HUES64 (cell line): Measurements from ENCODE around the gene DCDC2.

ENCODE experiments used
- H3K27ac ChIP-seq: 2 replicates; pipeline ENCODE4 v1.7.0; 2013; ENCODE audit warnings: low read depth, low read length, inconsistent platforms
- H3K27me3 ChIP-seq: 2 replicates; pipeline ENCODE4 v1.6.1; 2013; ENCODE audit warnings: mild to moderate bottlenecking, low read length; ENCODE audit not compliant: insufficient read depth
- H3K36me3 ChIP-seq: 2 replicates; pipeline ENCODE4 v1.6.1; 2013; ENCODE audit warnings: mild to moderate bottlenecking, low read length; ENCODE audit not compliant: insufficient read depth
- H3K4me1 ChIP-seq: 2 replicates; pipeline ENCODE4 v1.6.1; 2013; ENCODE audit warnings: mild to moderate bottlenecking, low read length, moderate library complexity; ENCODE audit not compliant: insufficient read depth
- H3K4me3 ChIP-seq: 2 replicates; pipeline ENCODE4 v1.5.1; 2013; ENCODE audit warnings: mild to moderate bottlenecking, low read length, moderate library complexity
- H3K9ac ChIP-seq: 2 replicates; pipeline ENCODE4 v1.6.1; 2013; ENCODE audit warnings: mild to moderate bottlenecking, low read depth, low read length
- H3K9me3 ChIP-seq: 2 replicates; pipeline ENCODE4 v1.6.1; 2013; ENCODE audit warnings: low read depth, low read length; ENCODE audit not compliant: insufficient read depth
- WGBS: fragments of 150-250, 120-280 bp; methylation state at CpG from one replicate; pipeline ENCODE4 v1.1.7; 2013; ENCODE audit warnings: missing lambda C conversion rate; 5-methylcytosine and 5-hydroxymethylcytosine counted together

DCDC2 gene

GRCh38 chr6:24231438-24231977, 126.4 kb downstream of the DCDC2 start:
- no peaks in the 10 kb centered on the region for H3K36me3 ChIP-seq
- no peak overlapping the region for H3K9ac ChIP-seq
- H3K27me3 ChIP-seq, result no peaks in the 10 kb centered on the region
- 80% methylated on average over 1 of the region's 2 CpGs for WGBS
- no peaks in the 10 kb centered on the region for H3K9me3 ChIP-seq
- peaks cover 17% of the 10 kb centered on the region for H3K4me1 ChIP-seq
- no peak overlapping the region for H3K27ac ChIP-seq
- no peak overlapping the region for H3K4me3 ChIP-seq

- H3K4me3 ChIP-seq, result no peak overlapping the region
- no peaks in the 10 kb centered on the region for H3K9me3 ChIP-seq
- no peak overlapping the region for H3K9ac ChIP-seq
- no peaks in the 10 kb centered on the region for H3K36me3 ChIP-seq
- no peaks in the 10 kb centered on the region for H3K27me3 ChIP-seq
- H3K27ac ChIP-seq, result no peak overlapping the region
- H3K4me1 ChIP-seq, result peaks cover 17% of the 10 kb centered on the region
- 92% methylated on average over 3 of the region's 3 CpGs for WGBS
Observed at GRCh38 chr6:24229696-24230405, 128.0 kb downstream of the DCDC2 start.

- Histone ChIP-seq H3K9me3 (no peaks in the 10 kb centered on the region), H3K4me3 (no peak overlapping the region), H3K9ac (no peak overlapping the region), H3K4me1 (peaks cover 17% of the 10 kb centered on the region), H3K27me3 (no peaks in the 10 kb centered on the region), H3K36me3 (no peaks in the 10 kb centered on the region), H3K27ac (no peak overlapping the region)
- 85% methylated on average over 3 of the region's 3 CpGs for WGBS
Observed at GRCh38 chr6:24228681-24229255, 129.1 kb downstream of the DCDC2 start.

GRCh38 chr6:24228123-24228522, 129.7 kb downstream of the DCDC2 start:
- H3K36me3 ChIP-seq, result no peaks in the 10 kb centered on the region
- no peak overlapping the region for H3K9ac ChIP-seq
- H3K27me3 ChIP-seq, result no peaks in the 10 kb centered on the region
- H3K4me3 ChIP-seq, result no peak overlapping the region
- WGBS, result 69% methylated on average over 2 of the region's 2 CpGs
- no peak overlapping the region for H3K27ac ChIP-seq
- peaks cover 17% of the 10 kb centered on the region for H3K4me1 ChIP-seq
- no peaks in the 10 kb centered on the region for H3K9me3 ChIP-seq

GRCh38 chr6:24227556-24227955, 130.3 kb downstream of the DCDC2 start:
- Histone ChIP-seq H3K9me3 (no peaks in the 10 kb centered on the region), H3K27ac (no peak overlapping the region), H3K4me1 (peaks cover 17% of the 10 kb centered on the region), H3K27me3 (no peaks in the 10 kb centered on the region), H3K36me3 (no peaks in the 10 kb centered on the region), H3K4me3 (no peak overlapping the region), H3K9ac (no peak overlapping the region)
- WGBS, result 63% methylated on average over 4 of the region's 4 CpGs

- H3K4me3 ChIP-seq, result no peak overlapping the region
- H3K4me1 ChIP-seq, result peaks cover 16% of the 10 kb centered on the region
- 100% methylated on average over 3 of the region's 3 CpGs for WGBS
- no peak overlapping the region for H3K27ac ChIP-seq
- no peaks in the 10 kb centered on the region for H3K9me3 ChIP-seq
- no peaks in the 10 kb centered on the region for H3K27me3 ChIP-seq
- no peak overlapping the region for H3K9ac ChIP-seq
- H3K36me3 ChIP-seq, result no peaks in the 10 kb centered on the region
Observed at GRCh38 chr6:24226541-24226940, 131.3 kb downstream of the DCDC2 start.

- no peaks in the 10 kb centered on the region for H3K9me3 ChIP-seq
Observed at GRCh38 chr6:24225838-24226237, 132.0 kb downstream of the DCDC2 start.

GRCh38 chr6:24223115-24223919, 134.5 kb downstream of the DCDC2 start:
- 94% methylated on average over 7 of the region's 7 CpGs for WGBS
- no peak overlapping the region for H3K27ac ChIP-seq
- H3K9ac ChIP-seq, result no peak overlapping the region
- no peaks in the 10 kb centered on the region for H3K9me3 ChIP-seq
- no peaks in the 10 kb centered on the region for H3K36me3 ChIP-seq
- peaks cover 7% of the 10 kb centered on the region for H3K4me1 ChIP-seq
- no peaks in the 10 kb centered on the region for H3K27me3 ChIP-seq
- H3K4me3 ChIP-seq, result no peak overlapping the region

More at GRCh38 chr6:24225838-24226237, 132.0 kb downstream of the DCDC2 start:
- H3K4me1 ChIP-seq, result peaks cover 11% of the 10 kb centered on the region
- no peak overlapping the region for H3K27ac ChIP-seq
- WGBS, result 100% methylated on average over 1 of the region's 2 CpGs
- no peaks in the 10 kb centered on the region for H3K27me3 ChIP-seq
- H3K36me3 ChIP-seq, result no peaks in the 10 kb centered on the region
- H3K9ac ChIP-seq, result no peak overlapping the region
- no peak overlapping the region for H3K4me3 ChIP-seq

GRCh38 chr6:24219670-24220069, 138.2 kb downstream of the DCDC2 start:
- Histone ChIP-seq H3K4me1 (peaks cover 8% of the 10 kb centered on the region), H3K27me3 (no peaks in the 10 kb centered on the region), H3K27ac (no peak overlapping the region), H3K36me3 (no peaks in the 10 kb centered on the region), H3K9me3 (no peaks in the 10 kb centered on the region), H3K4me3 (no peak overlapping the region), H3K9ac (no peak overlapping the region)
- WGBS, result 79% methylated on average over 2 of the region's 3 CpGs

- Histone ChIP-seq H3K27ac (no peak overlapping the region), H3K36me3 (no peaks in the 10 kb centered on the region), H3K9me3 (no peaks in the 10 kb centered on the region), H3K4me3 (no peak overlapping the region), H3K4me1 (peaks cover 12% of the 10 kb centered on the region), H3K27me3 (no peaks in the 10 kb centered on the region), H3K9ac (no peak overlapping the region)
- 73% methylated on average over 5 of the region's 5 CpGs for WGBS
Observed at GRCh38 chr6:24214984-24215383, 142.9 kb downstream of the DCDC2 start.

GRCh38 chr6:24207413-24207812, 150.4 kb downstream of the DCDC2 start:
- H3K4me3 ChIP-seq, result no peak overlapping the region

More at GRCh38 chr6:24207413-24207812, 150.4 kb downstream of the DCDC2 start:
- no peaks in the 10 kb centered on the region for H3K9me3 ChIP-seq
- H3K27me3 ChIP-seq, result no peaks in the 10 kb centered on the region
- H3K9ac ChIP-seq, result no peak overlapping the region
- no peaks in the 10 kb centered on the region for H3K36me3 ChIP-seq
- no peak overlapping the region for H3K27ac ChIP-seq
- peaks cover 2% of the 10 kb centered on the region; the same call in 1 of the 2 replicates for H3K4me1 ChIP-seq
- WGBS, result 95% methylated on average over 4 of the region's 4 CpGs
